22Rv1 (cell line): ENCODE results near the gene NCLN.

Experiments used
- CTCF ChIP-seq: fragments of 450-650 bp; IDR thresholded peaks from 2 replicates; pipeline ENCODE4 v1.5.1; 2017; ENCODE audit warnings: mild to moderate bottlenecking
- ZFX ChIP-seq: fragments of 450-650 bp; IDR thresholded peaks from 2 replicates; pipeline ENCODE4 v1.6.1; 2017; ENCODE audit warnings: antibody characterized with exemption, borderline replicate concordance

GRCh38 chr19:3202346-3202745, 16.6 kb downstream of the NCLN start:
- TF ChIP-seq ZFX = no peak
- no peak for TF ChIP-seq CTCF
